ENCODE measurements around the gene OTX1. TPM values are rescaled to one million over a fixed set of nuclear protein-coding genes. Genes with fewer than 3 reads are reported as not detected.

Gene OTX1
- total and polyA plus RNA-seq, 2 experiments from 2014 or later = not detected

GRCh38 chr2:63046552-63046951 lies 4.1 kb upstream of the OTX1 start:
- no peak for DNase-seq
- TF ChIP-seq EZH2phosphoT487 (IDR thresholded peaks at IDR 0.05; ENCODE audit: insufficient read depth, low read depth) (no peak), EZH2 (IDR thresholded peaks at IDR 0.05; ENCODE audit: insufficient read depth, poor library complexity, severe bottlenecking) (no peak)
- Histone ChIP-seq H2AFZ (no peak overlapping the region), H3K79me2 (ENCODE audit: insufficient read depth) (no peaks in the 10 kb centered on the region), H3K9me3 (ENCODE audit: low read depth) (no peaks in the 10 kb centered on the region), H3K4me2 (ENCODE audit: unreplicated experiment) (no peak overlapping the region), H3K27me3 (replicated peaks; ENCODE audit: insufficient read depth) (peaks cover 29% of the 10 kb centered on the region), H3K9me2 (ENCODE audit: insufficient read depth) (no peaks in the 10 kb centered on the region), H4K20me1 (ENCODE audit: insufficient read depth) (0 out of 2 replicates have a peak, but pooled peaks cover 3% of the 10 kb centered on the region), H3F3A (ENCODE audit: insufficient read depth) (0 out of 2 replicates have a peak, but pooled peaks cover 5% of the 10 kb centered on the region), H3K36me3 (ENCODE audit: low read depth) (peaks cover 19% of the 10 kb centered on the region), H3K9ac (no peak overlapping the region), H3K4me1 (ENCODE audit: insufficient read depth) (peaks cover 9% of the 10 kb centered on the region; the same call in 1 of the 2 replicates), H3K27ac (no peak overlapping the region), H3K4me3 (no peak overlapping the region)
- in situ Hi-C loops (cut with MboI) = no loop called here
- 95 to 96% methylated on average over 7 of the region's 7 CpGs for WGBS, 2 experiments (ENCODE audit: low coverage in 1 of 2, low lambda C conversion rate in 2 of 2, missing lambda C conversion rate in 2 of 2)

GRCh38 chr2:63046961-63047320 lies 3.7 kb upstream of the OTX1 start:
- in situ Hi-C loops (cut with MboI) = no loop called here
- no peak overlapping the region for H3K9ac ChIP-seq

GRCh38 chr2:63047321-63048279 lies 3.0 kb upstream of the OTX1 start:
- peaks cover 29% of the 10 kb centered on the region for H3K27me3 ChIP-seq (replicated peaks; ENCODE audit: insufficient read depth)
- no peak overlapping the region for H3K4me3 ChIP-seq
- H3K9me2 ChIP-seq (ENCODE audit: insufficient read depth) = no peaks in the 10 kb centered on the region
- no peaks in the 10 kb centered on the region for H3K79me2 ChIP-seq (ENCODE audit: insufficient read depth)
- H3K36me3 ChIP-seq (ENCODE audit: low read depth) = peaks cover 19% of the 10 kb centered on the region
- H3K4me1 ChIP-seq (ENCODE audit: insufficient read depth) = peaks cover 9% of the 10 kb centered on the region; the same call in 1 of the 2 replicates
- no peak overlapping the region for H2AFZ ChIP-seq
- H4K20me1 ChIP-seq (ENCODE audit: insufficient read depth) = 0 out of 2 replicates have a peak, but pooled peaks cover 3% of the 10 kb centered on the region
- no peak overlapping the region for H3K9ac ChIP-seq
- TF ChIP-seq EZH2 (IDR thresholded peaks at IDR 0.05; ENCODE audit: insufficient read depth, poor library complexity, severe bottlenecking) (no peak), EZH2phosphoT487 (IDR thresholded peaks at IDR 0.05; ENCODE audit: insufficient read depth, low read depth) (no peak)
- in situ Hi-C loops (cut with MboI) = no loop called here
- no peak overlapping the region for H3K4me2 ChIP-seq (ENCODE audit: unreplicated experiment)
- H3K9me3 ChIP-seq (ENCODE audit: low read depth) = no peaks in the 10 kb centered on the region
- H3K27ac ChIP-seq = no peak overlapping the region
- 88 to 93% methylated on average over 68 to 71 of the region's 71 CpGs for WGBS, 2 experiments (ENCODE audit: low coverage in 1 of 2, low lambda C conversion rate in 2 of 2, missing lambda C conversion rate in 2 of 2)
- DNase-seq = no peak
- 0 out of 2 replicates have a peak, but pooled peaks cover 5% of the 10 kb centered on the region for H3F3A ChIP-seq (ENCODE audit: insufficient read depth)

More at GRCh38 chr2:63046961-63047320, 3.7 kb upstream of the OTX1 start:
- peaks cover 19% of the 10 kb centered on the region for H3K36me3 ChIP-seq (ENCODE audit: low read depth)
- TF ChIP-seq EZH2 (IDR thresholded peaks at IDR 0.05; ENCODE audit: insufficient read depth, poor library complexity, severe bottlenecking) = no peak
- TF ChIP-seq EZH2phosphoT487 (IDR thresholded peaks at IDR 0.05; ENCODE audit: insufficient read depth, low read depth) = no peak
- H3K27me3 ChIP-seq (replicated peaks; ENCODE audit: insufficient read depth) = peaks cover 29% of the 10 kb centered on the region
- H4K20me1 ChIP-seq (ENCODE audit: insufficient read depth) = 0 out of 2 replicates have a peak, but pooled peaks cover 3% of the 10 kb centered on the region
- WGBS, 2 experiments (ENCODE audit: low coverage in 1 of 2, low lambda C conversion rate in 2 of 2, missing lambda C conversion rate in 2 of 2) = 95 to 96% methylated on average over 8 of the region's 8 CpGs
- no peak overlapping the region for H3K27ac ChIP-seq
- H2AFZ ChIP-seq = no peak overlapping the region
- H3F3A ChIP-seq (ENCODE audit: insufficient read depth) = 0 out of 2 replicates have a peak, but pooled peaks cover 5% of the 10 kb centered on the region
- no peak overlapping the region for H3K4me2 ChIP-seq (ENCODE audit: unreplicated experiment)
- peaks cover 9% of the 10 kb centered on the region; the same call in 1 of the 2 replicates for H3K4me1 ChIP-seq (ENCODE audit: insufficient read depth)
- no peak overlapping the region for H3K4me3 ChIP-seq
- H3K9me3 ChIP-seq (ENCODE audit: low read depth) = no peaks in the 10 kb centered on the region
- H3K79me2 ChIP-seq (ENCODE audit: insufficient read depth) = no peaks in the 10 kb centered on the region
- H3K9me2 ChIP-seq (ENCODE audit: insufficient read depth) = no peaks in the 10 kb centered on the region
- no peak for DNase-seq

- peaks cover 19% of the 10 kb centered on the region for H3K36me3 ChIP-seq (ENCODE audit: low read depth)
- no peak overlapping the region for H2AFZ ChIP-seq
- no peaks in the 10 kb centered on the region for H3K9me2 ChIP-seq (ENCODE audit: insufficient read depth)
- H3F3A ChIP-seq (ENCODE audit: insufficient read depth) = 0 out of 2 replicates have a peak, but pooled peaks cover 5% of the 10 kb centered on the region
- TF ChIP-seq EZH2 (IDR thresholded peaks at IDR 0.05; ENCODE audit: insufficient read depth, poor library complexity, severe bottlenecking) (peak; percentile 91), EZH2phosphoT487 (IDR thresholded peaks at IDR 0.05; ENCODE audit: insufficient read depth, low read depth) (peak; percentile 43; the same call in 1 of the 2 replicates)
- no peak for DNase-seq
- H3K9me3 ChIP-seq (ENCODE audit: low read depth) = no peaks in the 10 kb centered on the region
- in situ Hi-C loops (cut with MboI) = no loop called here
- H3K4me1 ChIP-seq (ENCODE audit: insufficient read depth) = peaks cover 9% of the 10 kb centered on the region; the same call in 1 of the 2 replicates
- no peak overlapping the region for H3K9ac ChIP-seq
- H3K79me2 ChIP-seq (ENCODE audit: insufficient read depth) = no peaks in the 10 kb centered on the region
- 29 to 31% methylated on average over 59 to 61 of the region's 61 CpGs for WGBS, 2 experiments (ENCODE audit: low coverage in 1 of 2, low lambda C conversion rate in 2 of 2, missing lambda C conversion rate in 2 of 2)
- no peak overlapping the region for H3K4me3 ChIP-seq
- H3K4me2 ChIP-seq (ENCODE audit: unreplicated experiment) = peak overlapping the region; percentile 78
- peaks cover 30% of the 10 kb centered on the region for H3K27me3 ChIP-seq (replicated peaks; ENCODE audit: insufficient read depth)
- no peak overlapping the region for H3K27ac ChIP-seq
- 0 out of 2 replicates have a peak, but pooled peaks cover 3% of the 10 kb centered on the region for H4K20me1 ChIP-seq (ENCODE audit: insufficient read depth)
Observed at GRCh38 chr2:63048367-63049171, 2.1 kb upstream of the OTX1 start.

Measured in GM23248 (cell line).